Right forelimb (tissue), 1 donor: Measurements from ENCODE around the gene CNDP1.
"Not testable (repeated sequence)": the region's sequence is repeated elsewhere in the genome, so short reads cannot be mapped to it uniquely, and the experiment has no call there.

ENCODE experiments used
- DNase-seq: peaks from one replicate; pipeline ENCODE4 v3.0.0-alpha.2; 2018

CNDP1 gene

GRCh38 chr18:74546751-74547530 lies 12.6 kb downstream of the CNDP1 start:
- no peak for DNase-seq

- no peak for DNase-seq
These were observed 13.6 kb downstream of the CNDP1 start for GRCh38 chr18:74547860-74548259.

- DNase-seq, result no peak
These were observed 15.3 kb downstream of the CNDP1 start for GRCh38 chr18:74549591-74550104.

GRCh38 chr18:74550886-74551285 lies 16.6 kb downstream of the CNDP1 start:
- DNase-seq, result no peak

GRCh38 chr18:74551452-74551851 lies 17.2 kb downstream of the CNDP1 start:
- no peak for DNase-seq

GRCh38 chr18:74551936-74552555 lies 17.7 kb downstream of the CNDP1 start:
- peak; percentile 87 for DNase-seq

GRCh38 chr18:74556126-74556525 lies 21.8 kb downstream of the CNDP1 start:
- no peak for DNase-seq

- no peak for DNase-seq
These were observed 23.8 kb downstream of the CNDP1 start for GRCh38 chr18:74558096-74558495.

- no peak for DNase-seq
These were observed 27.9 kb downstream of the CNDP1 start for GRCh38 chr18:74562131-74562730.

- no peak for DNase-seq
These were observed 28.5 kb downstream of the CNDP1 start for GRCh38 chr18:74562775-74563174.

GRCh38 chr18:74563999-74564398 lies 29.7 kb downstream of the CNDP1 start:
- DNase-seq, result no peak

- DNase-seq, result not testable (repeated sequence)
These were observed 30.9 kb downstream of the CNDP1 start for GRCh38 chr18:74565164-74565563.

- not testable (repeated sequence) for DNase-seq
These were observed 31.7 kb downstream of the CNDP1 start for GRCh38 chr18:74565993-74566392.

GRCh38 chr18:74567822-74568221 lies 33.5 kb downstream of the CNDP1 start:
- DNase-seq, result no peak

- DNase-seq, result no peak
These were observed 35.1 kb downstream of the CNDP1 start for GRCh38 chr18:74569401-74569800.

GRCh38 chr18:74570266-74570665 lies 36.0 kb downstream of the CNDP1 start:
- no peak for DNase-seq

- no peak for DNase-seq
These were observed 37.8 kb downstream of the CNDP1 start for GRCh38 chr18:74571895-74572680.

- no peak for DNase-seq
These were observed 38.8 kb downstream of the CNDP1 start for GRCh38 chr18:74573053-74573452.

- DNase-seq, result no peak
These were observed 40.6 kb downstream of the CNDP1 start for GRCh38 chr18:74574916-74575315.

GRCh38 chr18:74577019-74577418 lies 42.7 kb downstream of the CNDP1 start:
- no peak for DNase-seq

GRCh38 chr18:74579496-74580065 lies 45.3 kb downstream of the CNDP1 start:
- DNase-seq, result no peak

GRCh38 chr18:74582642-74583041 lies 48.3 kb downstream of the CNDP1 start:
- no peak for DNase-seq

GRCh38 chr18:74587441-74587840 lies 53.1 kb downstream of the CNDP1 start:
- DNase-seq, result no peak
